Fibroblast of skin of abdomen (primary cell): Measurements from ENCODE around the gene CST7.

Source experiments
- DNase-seq: peaks from one replicate; pipeline ENCODE4 v3.0.0-alpha.2; 2013

CST7 gene

GRCh38 chr20:24965065-24965919 is 16.2 kb downstream of the CST7 start:
- DNase-seq, result no peak

GRCh38 chr20:24966317-24967012 is 17.4 kb downstream of the CST7 start:
- DNase-seq, result no peak

DNA sequence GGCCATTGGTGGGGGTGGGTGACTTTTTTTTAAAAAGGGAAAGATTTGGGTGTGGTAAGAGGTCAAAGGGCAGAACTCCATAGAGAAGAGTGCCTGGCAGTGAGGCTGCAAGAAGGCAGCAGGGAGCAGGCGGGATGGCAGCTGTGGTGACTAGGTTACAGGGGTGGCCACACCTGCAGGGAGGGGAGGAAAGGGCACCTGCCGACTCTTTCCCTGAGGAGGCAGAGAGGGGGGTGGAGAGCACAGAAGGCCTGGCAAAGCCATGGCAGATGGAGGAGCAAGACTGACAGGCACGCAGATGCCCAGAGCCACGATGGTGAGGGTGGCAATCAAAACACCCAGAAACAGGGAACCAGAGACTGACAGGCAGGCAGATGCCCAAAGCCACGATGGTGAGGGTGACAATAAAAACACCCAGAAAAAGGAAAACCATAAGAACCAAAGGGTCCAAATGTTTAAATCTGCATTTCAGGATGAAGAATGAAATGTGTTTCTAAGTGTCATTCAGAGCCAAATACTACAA is 19.3 kb downstream of the CST7 start:
- DNase-seq, result no peak

DNA sequence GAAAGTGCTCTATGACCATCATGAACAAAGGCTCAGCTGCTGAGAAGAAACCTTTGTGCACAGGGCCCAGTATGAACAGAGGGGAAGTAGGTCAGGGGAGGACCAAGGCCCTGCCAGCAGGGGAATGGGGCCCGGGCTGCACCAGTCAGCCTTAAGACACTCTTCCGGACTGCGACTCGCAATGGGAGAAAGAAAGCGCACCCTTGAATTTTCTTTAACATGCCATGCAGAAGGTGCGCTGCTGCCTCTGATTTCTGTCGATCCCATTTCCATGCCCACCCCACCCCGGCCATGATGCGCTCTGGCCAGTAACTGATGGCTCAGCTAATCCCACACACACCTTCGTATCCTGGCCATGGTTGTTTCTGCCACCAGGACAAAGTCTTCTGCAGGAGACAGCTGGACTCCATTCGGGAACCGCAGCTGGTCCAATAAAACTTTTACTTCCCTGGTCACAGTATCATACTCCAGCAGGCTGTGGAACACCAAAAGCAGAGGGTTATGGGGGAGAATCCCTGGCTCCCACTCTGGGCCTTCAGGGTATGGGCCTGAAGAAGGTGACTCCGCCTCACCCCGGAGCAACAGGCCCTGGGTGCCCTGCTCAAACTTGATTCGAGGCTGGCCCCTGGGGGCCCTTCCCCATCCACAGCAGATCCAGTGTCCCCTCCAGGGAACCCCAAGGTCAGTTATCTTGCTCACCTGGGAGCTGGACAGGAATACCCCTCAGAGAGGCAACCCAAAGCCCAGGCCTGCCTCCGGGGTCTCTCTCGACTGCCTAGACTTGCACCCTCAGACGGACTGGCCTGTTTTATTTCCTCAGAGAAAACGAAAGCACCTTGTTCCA is 20.3 kb downstream of the CST7 start:
- no peak for DNase-seq

- DNase-seq, result no peak
Measured at GRCh38 chr20:24970030-24970553, 21.0 kb downstream of the CST7 start.

- DNase-seq, result no peak
Measured at GRCh38 chr20:24970754-24971153, 21.7 kb downstream of the CST7 start.

DNA sequence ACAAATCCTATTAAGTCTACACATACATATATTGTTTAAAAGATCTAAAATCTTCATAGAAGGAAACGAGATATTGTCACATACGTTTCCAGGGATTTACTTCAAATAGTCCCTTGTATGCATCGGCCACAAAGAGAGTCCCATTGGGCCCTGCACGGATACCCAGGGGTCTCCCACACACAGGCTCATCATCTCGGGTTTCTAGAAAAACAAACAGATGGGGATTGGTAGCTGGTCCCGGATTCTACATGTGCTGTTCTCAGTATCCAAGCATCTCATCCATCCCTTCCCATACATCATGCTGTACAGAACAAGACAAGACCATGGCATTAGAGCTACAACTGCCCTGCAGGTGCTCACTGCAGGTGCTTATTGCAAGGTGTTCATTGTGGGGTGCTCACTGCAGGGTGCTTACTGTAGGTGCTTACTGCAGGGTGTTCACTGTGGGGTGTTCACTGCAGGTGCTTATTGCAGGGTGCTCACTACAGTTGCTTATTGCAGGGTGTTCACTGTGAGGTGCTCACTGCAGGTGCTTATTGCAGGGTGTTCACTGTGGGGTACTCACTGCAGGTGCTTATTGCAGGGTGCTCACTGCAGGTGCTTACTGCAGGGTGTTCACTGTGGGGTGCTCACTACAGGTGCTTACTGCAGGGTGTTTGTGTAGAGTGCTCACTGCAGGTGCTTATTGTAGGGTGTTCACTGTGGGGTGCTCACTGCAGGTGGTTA is 22.5 kb downstream of the CST7 start:
- no peak for DNase-seq

- no peak for DNase-seq
Measured at GRCh38 chr20:24972341-24972740, 23.3 kb downstream of the CST7 start.

- no peak for DNase-seq
Measured at GRCh38 chr20:24977336-24977735, 28.3 kb downstream of the CST7 start.

- no peak for DNase-seq
Measured at GRCh38 chr20:24977797-24978196, 28.7 kb downstream of the CST7 start.

DNA sequence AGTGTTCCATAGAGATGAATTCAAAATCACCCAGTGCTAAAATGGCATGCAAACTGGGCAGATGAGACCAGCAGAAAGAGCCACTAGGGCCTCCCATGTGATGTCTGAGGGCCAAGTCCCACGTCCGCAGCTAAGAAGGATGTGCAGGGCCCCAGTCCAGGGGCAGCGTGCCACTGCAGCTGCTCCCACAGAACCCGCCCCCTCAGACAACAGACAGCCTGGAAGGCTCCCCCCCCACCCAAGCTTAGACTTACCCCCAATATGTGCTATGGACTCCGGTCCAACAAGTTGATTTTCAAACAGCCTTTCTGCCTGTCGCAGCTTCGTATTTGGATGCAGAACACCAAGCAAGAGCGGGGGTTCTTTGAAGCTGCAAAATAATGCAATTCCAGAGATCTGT is 29.4 kb downstream of the CST7 start:
- no peak for DNase-seq

- DNase-seq, result no peak
Measured at GRCh38 chr20:24979036-24979960, 30.2 kb downstream of the CST7 start.

DNA sequence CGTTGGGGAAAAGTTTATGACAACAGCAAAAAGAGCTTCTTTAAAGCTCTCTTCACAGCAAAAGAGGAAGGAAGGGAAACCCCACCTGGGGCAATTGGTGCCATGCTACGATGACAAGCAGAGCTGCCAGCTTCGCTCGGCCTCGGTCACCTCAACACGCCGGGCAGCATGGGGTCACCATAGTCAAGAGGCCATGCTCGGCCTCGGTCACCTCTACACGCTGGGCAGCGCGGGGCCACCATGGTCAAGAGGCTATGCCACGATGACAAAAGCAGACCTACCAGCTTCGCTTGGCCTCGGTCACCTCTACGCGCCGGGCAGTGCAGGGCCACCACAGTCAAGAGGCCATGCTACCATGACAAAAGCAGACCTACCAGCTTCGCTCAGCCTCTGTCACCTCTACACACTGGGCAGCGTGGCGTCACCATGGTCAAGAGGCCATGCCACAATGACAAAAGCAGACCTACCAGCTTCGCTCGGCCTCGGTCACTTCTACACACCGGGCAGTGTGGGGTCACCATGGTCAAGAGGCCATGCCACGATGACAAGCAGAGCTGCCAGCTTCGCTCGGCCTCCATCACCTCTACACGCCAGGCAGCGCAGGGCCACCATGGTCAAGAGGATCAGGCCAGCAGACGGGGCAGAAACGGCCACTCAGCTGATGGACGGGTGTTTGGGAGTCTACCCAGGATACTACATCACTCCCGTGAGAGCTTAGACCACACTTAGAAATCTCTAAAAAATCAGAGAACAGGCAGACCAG is 31.4 kb downstream of the CST7 start:
- DNase-seq, result no peak

GRCh38 chr20:24981282-24981681 is 32.2 kb downstream of the CST7 start:
- DNase-seq, result no peak

- DNase-seq, result no peak
Measured at GRCh38 chr20:24981790-24982189, 32.7 kb downstream of the CST7 start.

- DNase-seq, result no peak
Measured at GRCh38 chr20:24983896-24984295, 34.8 kb downstream of the CST7 start.

- no peak for DNase-seq
Measured at GRCh38 chr20:24984961-24985640, 36.0 kb downstream of the CST7 start.

- DNase-seq, result no peak
Measured at GRCh38 chr20:24985802-24986201, 36.7 kb downstream of the CST7 start.

DNA sequence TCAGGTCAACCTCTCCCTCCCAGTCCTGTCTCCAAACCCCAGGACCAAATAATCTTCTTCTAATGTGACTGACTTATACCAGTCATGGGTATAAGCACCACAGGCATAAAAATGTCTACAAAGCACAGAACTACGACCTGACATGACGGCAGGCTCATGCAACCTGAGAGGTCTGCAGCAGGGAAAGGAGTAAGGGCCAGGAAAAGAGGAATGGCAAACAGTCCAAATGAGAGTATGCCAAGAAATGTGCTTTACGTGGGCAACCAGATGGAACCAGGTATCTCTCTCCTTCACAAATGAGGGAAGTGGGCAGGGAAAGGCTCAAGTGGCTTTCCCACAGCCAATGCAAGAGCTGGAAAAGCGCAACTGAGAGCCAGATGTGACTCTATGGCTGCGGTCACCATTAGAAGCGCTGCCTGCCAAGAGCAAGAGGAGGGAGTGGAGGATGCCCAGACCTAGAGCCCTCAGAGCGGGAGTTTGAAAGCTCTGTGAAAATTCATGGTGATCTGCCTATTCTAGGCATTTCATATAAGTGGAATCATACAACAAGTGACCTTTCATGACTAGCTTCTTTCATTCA is 37.5 kb downstream of the CST7 start:
- no peak for DNase-seq
